GM18909 (cell line): ENCODE measurements around the gene MEIS2.
"Not testable (repeated sequence)": the region's sequence is repeated elsewhere in the genome, so short reads cannot be mapped to it uniquely, and the experiment has no call there.

Experiments used
- ATAC-seq: cut with Tn5 transposase; IDR thresholded peaks from one replicate; pipeline ENCODE4 v1.9.1; 2021; ENCODE audit warnings: mild to moderate bottlenecking; ENCODE audit not compliant: unreplicated experiment, poor library complexity

The MEIS2 gene

GRCh38 chr15:37016231-37016630 lies 84.1 kb downstream of the MEIS2 start:
- ATAC-seq: no peak

DNA sequence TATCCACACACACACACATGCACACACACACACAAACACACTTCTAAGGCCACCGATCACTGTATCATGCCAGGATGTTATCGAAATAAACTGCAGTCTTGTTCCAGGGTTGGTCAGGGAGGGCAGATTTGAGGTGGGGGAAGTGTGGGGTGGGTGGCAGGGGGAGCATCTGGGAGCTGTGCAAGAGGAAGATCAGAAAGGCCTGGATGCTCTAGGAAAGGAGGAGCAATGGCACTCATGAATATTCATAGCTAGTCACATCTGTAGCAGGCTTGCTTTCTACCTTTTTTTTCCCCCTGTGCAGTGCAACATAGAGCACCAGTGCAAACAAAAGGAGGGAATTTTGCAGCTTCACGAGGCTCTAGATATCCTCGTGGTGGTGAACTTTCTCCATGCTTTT lies 84.9 kb downstream of the MEIS2 start:
- no peak for ATAC-seq

DNA sequence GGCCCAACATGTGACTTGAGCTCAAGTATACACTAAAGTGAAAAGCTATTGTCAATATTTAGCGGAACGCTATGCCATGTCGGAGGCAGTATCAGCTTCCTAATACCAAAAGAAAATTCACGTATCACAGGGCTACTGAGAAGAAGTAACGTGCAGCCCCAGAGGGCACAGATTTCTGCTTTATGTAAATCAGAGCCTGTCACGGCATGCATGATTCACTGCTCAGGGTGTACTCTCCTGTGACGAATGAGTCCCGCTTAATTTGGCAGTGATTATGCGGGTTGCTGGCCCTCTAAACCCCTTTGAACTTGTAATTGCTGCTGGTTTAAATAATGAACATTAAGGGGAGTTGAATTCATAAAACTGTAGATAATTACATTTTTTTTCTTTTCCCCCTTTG lies 85.3 kb downstream of the MEIS2 start:
- no peak for ATAC-seq

DNA sequence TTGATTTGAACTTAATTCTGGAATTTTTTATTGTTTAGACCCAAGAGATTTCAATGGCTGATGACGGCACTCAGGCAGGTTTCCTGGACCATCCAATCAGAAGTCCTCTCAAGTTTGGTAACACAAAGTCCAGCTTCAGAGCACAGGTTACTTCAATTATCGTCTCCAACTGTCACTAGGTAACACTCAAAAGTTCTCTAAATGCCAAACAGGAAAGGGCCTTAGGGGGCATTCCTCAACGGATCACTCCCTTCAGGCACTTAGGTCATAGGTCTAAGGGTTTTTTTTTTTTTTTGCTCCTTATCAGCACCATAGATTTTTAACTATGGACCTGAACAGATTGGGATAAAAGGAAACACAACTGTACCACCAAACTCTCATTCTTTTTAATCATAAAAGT lies 85.8 kb downstream of the MEIS2 start:
- ATAC-seq: no peak

- ATAC-seq: no peak
These were observed 86.2 kb downstream of the MEIS2 start for GRCh38 chr15:37014137-37014536.

DNA sequence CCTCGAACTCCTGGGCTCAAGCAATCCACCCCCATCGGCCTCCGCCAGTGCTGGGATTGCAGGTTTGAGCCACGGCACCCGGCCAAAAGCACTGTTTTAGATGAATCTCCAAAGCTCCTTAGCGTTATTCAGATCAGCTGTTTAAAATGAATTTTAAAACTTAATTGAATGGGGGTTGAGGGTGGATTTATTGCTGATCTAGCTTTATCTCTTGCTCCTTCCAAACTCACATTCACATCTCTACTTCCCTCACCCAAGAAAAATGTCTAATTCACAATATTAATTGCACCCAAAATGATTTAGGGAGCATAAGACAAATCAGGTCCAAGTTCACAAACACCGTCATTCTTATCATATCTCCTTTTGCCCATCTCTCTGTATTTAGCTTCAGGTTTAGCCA lies 89.8 kb downstream of the MEIS2 start:
- no peak for ATAC-seq

DNA sequence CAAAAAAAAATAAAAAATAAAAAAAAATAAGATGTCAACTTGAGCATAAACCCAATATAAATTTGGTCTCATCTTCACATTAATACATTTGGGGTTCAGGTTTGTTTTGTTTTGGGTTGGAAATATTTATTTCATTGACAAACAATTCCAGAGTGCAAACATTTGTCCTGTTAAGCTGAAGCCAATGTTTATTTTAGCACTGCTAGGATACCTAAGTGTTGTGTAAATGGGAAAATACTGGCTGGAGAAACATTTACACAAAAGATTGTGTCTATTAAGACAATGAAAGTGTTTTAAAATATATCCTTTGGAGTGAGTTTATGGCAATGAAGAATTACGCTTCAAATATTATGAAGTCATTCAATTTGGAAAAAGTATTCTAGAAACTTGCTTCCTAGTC lies 91.1 kb downstream of the MEIS2 start:
- no peak for ATAC-seq

GRCh38 chr15:37008205-37008604 lies 92.1 kb downstream of the MEIS2 start:
- no peak for ATAC-seq

- no peak for ATAC-seq
These were observed 93.0 kb downstream of the MEIS2 start for GRCh38 chr15:37007301-37007700.

DNA sequence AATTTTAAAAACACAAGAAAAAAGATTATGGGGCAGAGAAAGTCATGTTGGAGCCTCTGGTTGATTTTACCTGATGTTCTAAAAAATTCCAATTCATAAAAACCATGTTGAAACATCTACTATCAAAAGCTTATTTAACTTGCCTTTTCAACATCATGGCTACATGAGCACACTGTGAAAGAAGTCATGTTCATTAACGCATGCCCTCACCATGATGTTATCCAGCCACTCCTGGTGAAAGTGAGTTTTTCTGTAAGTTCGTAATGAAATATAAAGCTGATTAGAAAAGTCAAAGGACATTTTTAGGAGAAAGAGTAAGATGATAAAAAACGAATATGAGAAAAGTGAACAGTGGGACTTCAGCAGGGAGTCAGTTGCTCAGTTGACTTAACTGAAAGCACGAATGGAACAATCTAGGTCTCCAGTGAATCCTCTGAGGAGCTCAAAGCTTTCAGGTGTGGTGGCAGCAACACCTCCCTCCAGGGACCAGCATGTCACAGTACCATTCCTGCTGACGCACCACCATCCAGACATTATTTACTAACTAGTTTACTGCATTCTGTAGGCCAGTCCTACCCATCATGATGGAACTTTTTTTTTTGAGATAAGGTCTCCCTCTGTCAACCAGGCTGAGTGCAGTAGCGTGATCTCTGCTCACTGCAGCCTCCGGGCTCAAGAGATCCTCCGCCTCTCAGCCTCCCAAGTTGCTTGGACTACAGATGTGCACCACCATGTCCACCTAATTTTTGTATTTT lies 95.2 kb downstream of the MEIS2 start:
- no peak for ATAC-seq

- ATAC-seq: no peak
These were observed 95.9 kb downstream of the MEIS2 start for GRCh38 chr15:37004373-37004869.

GRCh38 chr15:37002041-37002672 lies 98.2 kb downstream of the MEIS2 start:
- no peak for ATAC-seq

- ATAC-seq: no peak
These were observed 98.9 kb downstream of the MEIS2 start for GRCh38 chr15:37001417-37001816.

DNA sequence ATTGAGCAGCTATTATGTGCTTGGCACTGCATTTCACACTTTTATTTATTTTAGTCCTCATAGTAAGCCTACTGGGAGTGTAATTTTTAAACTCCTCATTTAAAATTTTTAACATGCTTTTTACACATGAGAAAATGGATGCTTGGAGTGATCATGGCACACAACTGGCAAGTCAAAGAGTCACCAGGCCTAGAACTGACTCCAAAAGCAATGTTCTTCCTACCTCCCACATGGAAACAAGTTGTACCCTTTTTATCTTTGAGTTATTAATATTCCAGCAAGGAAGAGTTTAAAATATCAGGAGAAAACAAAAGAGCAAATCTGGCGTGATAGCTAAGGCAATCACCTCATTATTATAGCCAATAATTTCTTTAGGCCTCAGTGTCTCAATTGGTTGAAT lies 100.6 kb downstream of the MEIS2 start:
- no peak for ATAC-seq

DNA sequence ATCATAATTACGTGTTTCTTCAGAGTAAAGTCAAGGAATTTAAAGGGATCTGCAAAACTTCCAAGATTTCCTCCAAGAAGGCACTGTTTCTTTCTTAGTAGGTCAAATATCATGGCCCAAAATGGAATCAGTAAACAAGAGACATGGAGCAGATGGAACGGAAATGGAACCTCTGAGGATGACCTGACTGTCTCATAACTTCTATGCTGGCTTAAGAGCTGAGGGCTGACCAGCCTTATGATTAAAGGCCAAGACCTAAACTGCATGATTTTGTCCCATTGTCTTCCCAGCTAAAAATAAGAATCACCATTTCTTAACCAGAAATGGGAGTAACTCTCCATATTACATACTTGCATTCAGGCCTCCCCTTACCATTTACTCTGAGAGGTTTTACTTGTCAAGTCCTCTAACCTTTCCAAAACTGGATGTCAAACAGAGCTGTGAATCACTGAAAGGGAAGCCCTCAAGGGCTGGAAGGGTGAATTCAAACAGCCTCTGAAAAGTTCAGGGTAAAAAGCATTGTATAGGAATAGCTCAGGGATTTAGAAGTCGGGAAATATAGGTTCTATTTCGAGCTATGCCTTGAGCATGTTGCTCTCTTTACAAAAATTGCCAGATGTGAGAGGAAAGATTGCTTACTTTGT lies 103.7 kb downstream of the MEIS2 start:
- ATAC-seq: no peak

DNA sequence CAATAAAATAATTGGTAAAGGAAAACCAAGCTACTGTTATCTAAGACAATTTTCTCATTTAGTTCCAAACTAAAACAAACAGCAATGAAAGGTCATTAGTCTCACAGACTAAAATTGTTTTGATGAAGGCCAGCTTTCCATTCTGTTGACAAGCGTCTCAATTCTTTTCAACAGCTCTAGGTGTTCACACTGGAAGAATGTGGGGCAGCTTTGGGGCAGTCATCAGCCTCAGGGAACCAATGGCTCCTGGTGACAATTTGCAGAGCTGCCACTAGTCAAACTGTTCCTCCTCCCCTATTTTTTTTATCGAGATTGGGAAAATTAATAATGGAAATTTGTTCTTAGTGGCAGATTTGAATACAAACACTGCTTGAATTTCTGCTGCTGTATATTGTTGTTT lies 104.2 kb downstream of the MEIS2 start:
- ATAC-seq: no peak

DNA sequence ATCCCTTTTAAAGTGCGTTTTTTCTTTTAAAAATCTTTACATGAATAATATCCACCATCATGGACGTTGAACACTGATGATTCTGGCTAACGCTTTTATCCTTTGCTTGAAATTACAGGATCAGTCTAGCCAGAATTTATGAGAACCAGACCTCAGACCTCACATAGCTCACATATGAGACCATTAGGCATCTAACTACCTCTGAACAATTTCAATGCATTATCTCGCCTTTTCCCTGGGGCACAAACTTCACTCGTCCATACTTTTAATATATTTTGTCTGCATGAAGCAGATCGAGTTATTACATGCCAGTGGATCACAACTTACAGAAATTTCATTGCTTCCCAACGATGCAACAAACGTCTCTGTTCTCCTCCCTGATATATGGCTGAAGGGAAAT lies 105.6 kb downstream of the MEIS2 start:
- ATAC-seq: no peak

DNA sequence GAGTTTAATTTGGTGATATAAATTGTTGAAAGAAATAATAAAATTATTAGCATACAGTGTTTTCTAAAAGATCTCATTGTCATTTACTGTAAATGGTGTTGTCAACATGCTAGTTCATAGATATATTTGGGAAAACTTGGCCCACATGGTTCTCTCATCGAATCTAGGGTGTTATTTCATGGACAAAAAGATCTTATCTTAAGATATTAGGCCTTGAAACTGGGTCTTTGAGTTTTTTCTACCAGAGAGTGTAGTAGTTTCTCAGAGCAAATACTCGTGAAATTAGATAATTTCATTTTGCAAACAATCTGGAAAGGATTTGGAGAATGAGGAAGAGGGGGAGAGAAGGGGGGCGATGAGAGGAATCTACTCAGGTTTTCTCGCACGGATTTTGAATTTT lies 107.9 kb downstream of the MEIS2 start:
- ATAC-seq: no peak

DNA sequence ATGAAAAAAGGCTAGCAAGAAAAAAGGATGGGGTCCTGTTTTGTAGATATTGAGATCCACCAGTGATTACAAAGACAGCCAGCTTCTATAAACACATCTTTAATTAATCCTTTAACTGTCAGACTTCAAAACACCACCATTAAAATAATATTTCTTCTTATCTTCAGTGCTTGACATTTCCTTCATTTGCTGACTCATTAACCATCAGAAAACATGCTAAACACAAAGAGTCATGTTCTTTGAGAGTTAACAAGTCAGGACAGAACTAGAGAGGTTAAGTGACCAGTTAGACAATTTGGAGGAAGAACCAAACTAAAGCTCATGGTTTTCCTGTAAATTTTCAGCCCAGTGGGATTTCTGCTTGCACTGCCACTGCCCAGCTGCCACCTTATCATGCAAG lies 111.4 kb downstream of the MEIS2 start:
- ATAC-seq: no peak

GRCh38 chr15:36982430-36982829 lies 117.9 kb downstream of the MEIS2 start:
- ATAC-seq: no peak

GRCh38 chr15:36980281-36980680 lies 120.1 kb downstream of the MEIS2 start:
- ATAC-seq: not testable (repeated sequence)

DNA sequence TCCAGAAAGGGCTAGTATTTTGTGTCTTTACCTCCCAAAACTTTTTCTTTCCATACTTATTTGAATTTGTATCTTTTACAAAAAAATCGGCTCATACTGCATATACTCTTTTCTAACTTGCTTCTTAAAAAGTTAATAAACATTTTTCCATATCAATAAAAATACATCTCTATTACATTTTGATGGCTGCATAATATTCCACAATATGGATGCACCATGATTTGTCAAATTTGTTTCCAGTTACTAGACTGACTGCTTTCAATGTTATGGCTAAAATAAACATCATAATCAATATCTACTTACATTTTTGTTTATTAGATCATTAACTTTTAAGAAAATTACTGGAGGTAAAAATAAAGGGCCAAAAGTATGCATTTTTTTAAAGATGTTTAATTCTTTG lies 121.7 kb downstream of the MEIS2 start:
- no peak for ATAC-seq
